ENCODE results near the gene ATG101. TPM values are rescaled to one million over a fixed set of nuclear protein-coding genes. Genes with fewer than 3 reads are reported as not detected.

ATG101 gene
- total RNA-seq, 1 experiment from 2014 or later: 48.6 TPM

DNA sequence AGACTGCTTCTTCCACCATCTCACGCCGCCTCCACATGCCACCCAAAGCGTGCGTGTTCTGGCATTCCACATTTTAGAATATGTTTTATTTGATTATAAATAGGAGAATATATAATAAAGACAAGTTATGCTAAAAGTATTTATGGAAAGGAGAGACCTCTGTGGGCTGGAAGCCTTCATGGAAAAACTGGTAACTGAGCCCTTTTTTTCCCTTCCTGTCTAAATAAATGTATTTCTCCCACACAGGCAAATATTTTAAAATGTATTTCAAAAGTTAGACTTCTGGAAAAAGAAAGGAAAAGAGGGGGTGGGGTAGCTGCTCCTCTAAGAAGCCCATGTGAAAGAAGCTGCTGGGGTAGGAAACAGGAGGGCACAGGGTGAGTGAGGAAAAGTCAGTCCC, 34.6 kb upstream of the ATG101 start:
- DNase-seq: no peak
- Histone ChIP-seq H3K27ac (no peak overlapping the region), H3K4me3 (no peak overlapping the region), H3K4me1 (peaks cover 17% of the 10 kb centered on the region; the same call in 1 of the 2 replicates), H3K36me3 (no peaks in the 10 kb centered on the region), H3K27me3 (no peaks in the 10 kb centered on the region; the same call in none of the 2 replicates), H3K9me3 (replicated peaks) (no peaks in the 10 kb centered on the region)

DNA sequence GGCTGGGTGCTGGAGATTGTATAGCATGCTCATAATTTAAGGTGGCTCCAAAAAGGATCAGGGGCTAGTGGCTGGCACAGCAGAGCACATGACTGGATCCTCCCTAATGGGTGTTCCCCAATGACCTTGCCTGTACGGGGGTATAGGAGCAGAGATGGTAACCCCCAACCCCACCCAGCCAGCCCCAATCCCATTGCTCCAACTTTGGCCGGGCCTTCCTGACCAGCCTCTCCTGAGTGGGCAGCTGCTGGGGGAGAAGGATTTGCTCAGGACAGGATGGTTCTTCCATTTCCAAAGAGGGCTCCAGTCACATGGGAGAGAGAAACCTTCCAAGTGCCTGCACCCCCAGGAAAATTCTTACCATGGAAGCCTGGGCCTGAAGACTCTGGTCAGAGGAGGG, 33.9 kb upstream of the ATG101 start:
- no peak for DNase-seq
- no peak overlapping the region for H3K27ac ChIP-seq
- H3K9me3 ChIP-seq (replicated peaks): no peaks in the 10 kb centered on the region
- H3K27me3 ChIP-seq: no peaks in the 10 kb centered on the region; the same call in 1 of the 2 replicates
- H3K36me3 ChIP-seq: no peaks in the 10 kb centered on the region
- no peak overlapping the region for H3K4me3 ChIP-seq
- peaks cover 20% of the 10 kb centered on the region for H3K4me1 ChIP-seq

DNA sequence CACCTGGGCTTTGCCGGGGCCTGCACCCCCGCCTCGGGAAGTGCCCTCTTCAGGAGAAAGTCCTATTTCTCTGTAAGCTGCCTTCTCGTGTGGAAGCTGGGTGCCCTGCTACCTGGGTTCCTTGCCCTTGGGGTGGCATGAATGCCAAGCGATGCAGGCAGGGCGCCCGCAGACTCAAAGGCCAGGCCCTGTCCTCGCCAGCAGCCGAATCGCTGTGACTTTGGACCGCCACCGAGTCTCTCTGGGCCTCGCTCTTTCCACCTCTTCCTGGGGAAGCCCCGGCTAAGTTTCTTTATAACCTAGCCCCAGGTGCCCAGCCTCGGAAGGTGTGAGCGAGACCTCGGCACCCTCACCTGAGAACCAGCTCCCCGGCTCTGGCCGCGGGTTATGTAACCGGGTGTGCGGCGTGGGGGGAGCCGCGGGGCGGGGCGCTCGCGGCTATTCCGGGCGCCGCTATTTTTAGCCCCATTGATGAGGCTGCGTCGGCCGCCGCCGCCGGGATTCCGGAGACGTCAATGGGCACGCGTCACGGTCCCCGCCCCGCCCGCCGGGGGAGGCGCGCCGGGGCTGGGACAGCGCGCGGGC, 33.1 kb upstream of the ATG101 start:
- peak; percentile 74 to 75 for DNase-seq
- H3K36me3 ChIP-seq: no peaks in the 10 kb centered on the region
- H3K4me1 ChIP-seq: peaks cover 27% of the 10 kb centered on the region
- no peaks in the 10 kb centered on the region; the same call in 1 of the 2 replicates for H3K27me3 ChIP-seq
- H3K27ac ChIP-seq: no peak overlapping the region
- H3K4me3 ChIP-seq: peak overlapping the region; percentile 76
- no peaks in the 10 kb centered on the region for H3K9me3 ChIP-seq (replicated peaks)

GRCh38 chr12:52037248-52037861, 32.4 kb upstream of the ATG101 start:
- no peak overlapping the region; the same call in 1 of the 2 replicates for H3K27ac ChIP-seq
- H3K9me3 ChIP-seq (replicated peaks): no peaks in the 10 kb centered on the region
- peak overlapping the region; percentile 76 for H3K4me3 ChIP-seq
- no peaks in the 10 kb centered on the region for H3K36me3 ChIP-seq
- H3K27me3 ChIP-seq: no peaks in the 10 kb centered on the region
- H3K4me1 ChIP-seq: peaks cover 34% of the 10 kb centered on the region
- peak; percentile 45 to 46 for DNase-seq

- Histone ChIP-seq H3K36me3 (no peaks in the 10 kb centered on the region), H3K4me3 (no peak overlapping the region), H3K27me3 (no peaks in the 10 kb centered on the region), H3K9me3 (replicated peaks) (no peaks in the 10 kb centered on the region), H3K27ac (no peak overlapping the region), H3K4me1 (peaks cover 40% of the 10 kb centered on the region)
- DNase-seq: no peak
These were observed 31.3 kb upstream of the ATG101 start for GRCh38 chr12:52038447-52038846.

- no peaks in the 10 kb centered on the region for H3K27me3 ChIP-seq
- peaks cover 39% of the 10 kb centered on the region for H3K4me1 ChIP-seq
- no peak overlapping the region; the same call in 1 of the 2 replicates for H3K27ac ChIP-seq
- H3K4me3 ChIP-seq: no peak overlapping the region
- DNase-seq: no peak
- no peaks in the 10 kb centered on the region for H3K36me3 ChIP-seq
- no peaks in the 10 kb centered on the region for H3K9me3 ChIP-seq (replicated peaks)
These were observed 28.7 kb upstream of the ATG101 start for GRCh38 chr12:52041035-52041434.

- Histone ChIP-seq H3K9me3 (replicated peaks) (no peaks in the 10 kb centered on the region), H3K27ac (peak overlapping the region; percentile 44; the same call in 1 of the 2 replicates), H3K4me1 (peaks cover 32% of the 10 kb centered on the region), H3K4me3 (no peak overlapping the region), H3K27me3 (no peaks in the 10 kb centered on the region), H3K36me3 (no peaks in the 10 kb centered on the region)
- DNase-seq: peak; percentile 93 to 95
These were observed 28.1 kb upstream of the ATG101 start for GRCh38 chr12:52041695-52042123.

DNA sequence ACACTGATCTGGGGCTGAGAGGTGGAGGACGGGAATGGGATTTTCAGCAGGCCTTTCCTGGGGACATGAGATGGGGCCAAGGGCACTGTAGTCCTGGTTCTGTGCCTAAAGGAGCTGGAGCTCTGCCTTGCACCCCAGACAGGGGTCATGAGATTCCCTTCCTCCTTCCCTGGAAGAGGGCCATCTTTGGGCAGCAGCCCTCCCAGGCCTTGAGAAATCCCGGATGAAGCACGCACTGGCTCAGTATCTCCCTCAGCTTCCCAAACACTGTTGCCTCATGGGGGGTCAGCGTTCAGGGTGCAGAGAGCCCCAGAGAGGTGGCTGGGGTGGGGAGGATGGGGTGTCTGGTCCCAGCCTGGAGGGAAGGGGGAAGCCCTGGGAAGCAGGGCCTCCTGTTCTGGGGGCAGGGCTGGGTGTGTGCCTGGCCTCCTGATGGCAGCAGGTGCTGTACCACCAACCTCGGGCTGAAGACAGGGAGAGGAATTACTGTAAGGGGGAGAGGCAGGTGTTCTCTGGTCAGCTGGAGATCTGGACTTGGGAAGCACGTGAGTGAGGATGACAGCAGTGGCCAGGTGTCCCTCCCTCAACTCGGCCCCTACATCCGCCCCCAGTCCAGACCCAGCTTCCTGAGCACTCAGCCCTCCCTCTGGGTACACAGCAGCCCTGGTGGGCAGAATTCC, 26.9 kb upstream of the ATG101 start:
- Histone ChIP-seq H3K4me3 (no peak overlapping the region), H3K36me3 (no peaks in the 10 kb centered on the region)

DNA sequence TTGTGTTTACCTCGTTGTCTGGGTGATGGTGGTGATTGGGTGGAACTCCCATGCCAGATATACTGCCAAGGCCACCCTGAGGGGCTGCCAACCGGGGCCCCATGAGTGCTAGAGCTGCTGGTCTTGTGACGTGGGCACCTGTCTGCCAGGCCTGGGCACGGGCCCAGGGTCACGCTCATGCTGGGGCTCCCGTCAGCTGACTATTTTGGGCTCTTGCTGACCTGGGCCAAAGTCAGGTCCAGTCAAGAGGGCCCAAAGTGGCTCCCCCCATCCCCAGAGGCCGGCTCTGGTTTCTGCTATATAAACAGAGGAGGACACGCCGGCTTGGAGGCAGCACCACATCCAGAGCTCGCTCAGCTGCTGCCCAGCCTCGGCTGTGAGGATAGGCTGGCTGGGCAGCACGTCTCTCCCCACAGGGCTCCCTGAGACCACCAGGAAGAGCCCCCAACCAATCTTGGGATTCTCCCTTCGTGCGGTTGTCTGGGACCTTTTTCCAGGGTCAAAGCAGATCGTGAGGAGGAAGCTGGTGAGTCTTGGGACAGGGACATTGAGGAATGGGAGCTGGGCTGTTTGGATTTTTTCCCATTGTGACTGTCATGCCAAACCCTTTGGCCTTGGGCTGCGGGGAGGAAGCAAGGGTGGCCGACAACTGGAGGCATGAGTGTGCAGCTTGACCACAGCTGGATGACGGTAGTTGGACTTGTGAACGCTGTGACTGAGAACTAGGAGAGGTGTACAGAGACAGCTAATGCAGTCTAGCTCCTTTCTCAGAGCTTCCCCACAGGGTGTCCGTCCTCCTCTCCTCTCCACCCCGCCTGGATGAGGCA, 26.2 kb upstream of the ATG101 start:
- H3K4me3 ChIP-seq: no peak overlapping the region
- H3K27ac ChIP-seq: no peak overlapping the region
- peaks cover 32% of the 10 kb centered on the region for H3K4me1 ChIP-seq
- no peak for DNase-seq
- H3K27me3 ChIP-seq: no peaks in the 10 kb centered on the region
- H3K9me3 ChIP-seq (replicated peaks): no peaks in the 10 kb centered on the region
- no peaks in the 10 kb centered on the region for H3K36me3 ChIP-seq

More for the DNA sequence above, 26.9 kb upstream of the ATG101 start:
- Histone ChIP-seq H3K4me1 (peaks cover 32% of the 10 kb centered on the region), H3K27me3 (no peaks in the 10 kb centered on the region), H3K27ac (peak overlapping the region; percentile 44; the same call in 1 of the 2 replicates), H3K9me3 (replicated peaks) (no peaks in the 10 kb centered on the region)
- peak; percentile 33 to 58 for DNase-seq

DNA sequence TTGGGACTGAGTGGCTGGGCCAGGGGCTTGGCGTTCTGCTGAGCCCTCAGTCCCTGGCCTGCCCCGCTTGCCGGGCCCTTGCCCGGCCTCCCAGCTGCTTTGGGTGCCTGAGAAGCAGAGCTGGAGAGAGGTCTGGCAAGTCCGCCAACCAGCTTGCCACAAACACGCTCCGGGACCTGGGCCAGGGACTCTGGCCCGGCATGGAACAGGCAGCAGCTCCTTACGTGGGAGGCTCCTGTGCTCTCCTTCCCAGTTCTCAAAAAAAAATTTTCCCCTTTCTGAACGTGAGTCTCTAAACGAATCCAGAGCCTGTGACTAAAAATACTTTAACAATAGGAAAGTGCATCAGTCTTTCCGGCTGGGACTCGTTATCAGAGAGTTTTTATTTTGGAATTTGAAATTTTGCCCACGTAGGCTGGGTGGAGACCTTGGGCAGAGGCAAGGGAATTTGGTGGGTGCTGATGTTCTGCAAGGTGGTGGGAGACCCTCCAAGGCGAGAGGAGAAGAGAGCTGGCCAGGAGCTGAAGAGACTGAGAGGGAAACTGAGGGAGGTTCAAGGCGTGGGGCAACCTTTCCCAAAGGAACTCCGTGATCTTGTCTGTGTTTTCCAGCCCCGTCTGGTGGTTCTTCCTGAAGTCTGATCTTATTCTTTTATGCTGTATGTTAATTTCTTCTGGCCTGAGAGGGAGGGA, 25.3 kb upstream of the ATG101 start:
- H3K27ac ChIP-seq: no peak overlapping the region
- peaks cover 32% of the 10 kb centered on the region for H3K4me1 ChIP-seq
- H3K27me3 ChIP-seq: no peaks in the 10 kb centered on the region
- DNase-seq: no peak
- H3K9me3 ChIP-seq (replicated peaks): no peaks in the 10 kb centered on the region
- no peak overlapping the region for H3K4me3 ChIP-seq
- no peaks in the 10 kb centered on the region for H3K36me3 ChIP-seq

DNA sequence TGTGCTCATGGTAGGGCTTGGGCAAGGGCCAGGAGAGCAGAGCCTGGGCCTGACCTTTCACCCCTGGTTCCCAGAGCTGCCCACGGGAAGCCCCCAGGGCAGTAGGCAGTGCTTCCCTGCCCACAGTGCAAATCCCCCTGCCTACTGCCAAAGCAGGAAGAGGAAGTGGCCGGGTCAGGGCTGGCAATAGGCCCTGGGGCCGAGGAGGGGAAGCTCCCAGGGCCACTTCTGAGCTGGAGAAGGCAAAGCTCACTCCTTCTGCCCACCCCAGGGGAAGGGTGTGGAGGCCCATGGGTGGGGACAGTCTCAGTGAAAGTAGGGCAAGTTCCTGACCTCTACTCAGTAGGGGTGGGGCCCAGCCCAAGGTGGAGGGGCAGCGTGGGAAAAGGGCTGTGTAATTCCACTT, 24.0 kb upstream of the ATG101 start:
- Histone ChIP-seq H3K27me3 (no peaks in the 10 kb centered on the region), H3K4me3 (no peak overlapping the region), H3K27ac (no peak overlapping the region), H3K36me3 (no peaks in the 10 kb centered on the region), H3K4me1 (peaks cover 38% of the 10 kb centered on the region), H3K9me3 (replicated peaks) (no peaks in the 10 kb centered on the region)
- DNase-seq: no peak

- DNase-seq: no peak
- no peaks in the 10 kb centered on the region for H3K36me3 ChIP-seq
- no peak overlapping the region for H3K4me3 ChIP-seq
- no peaks in the 10 kb centered on the region for H3K9me3 ChIP-seq (replicated peaks)
- H3K4me1 ChIP-seq: peaks cover 27% of the 10 kb centered on the region
- H3K27me3 ChIP-seq: no peaks in the 10 kb centered on the region
- H3K27ac ChIP-seq: no peak overlapping the region
These were observed 22.9 kb upstream of the ATG101 start for GRCh38 chr12:52046859-52047258.

GRCh38 chr12:52049286-52049685, 20.5 kb upstream of the ATG101 start:
- Histone ChIP-seq H3K27ac (no peak overlapping the region), H3K4me3 (no peak overlapping the region), H3K9me3 (replicated peaks) (no peaks in the 10 kb centered on the region), H3K4me1 (peaks cover 7% of the 10 kb centered on the region), H3K27me3 (no peaks in the 10 kb centered on the region), H3K36me3 (no peaks in the 10 kb centered on the region)
- DNase-seq: no peak

GRCh38 chr12:52049688-52050087, 20.1 kb upstream of the ATG101 start:
- H3K27ac ChIP-seq: no peak overlapping the region
- no peaks in the 10 kb centered on the region for H3K27me3 ChIP-seq
- no peaks in the 10 kb centered on the region for H3K36me3 ChIP-seq
- peaks cover 7% of the 10 kb centered on the region for H3K4me1 ChIP-seq
- no peak overlapping the region for H3K4me3 ChIP-seq
- no peaks in the 10 kb centered on the region for H3K9me3 ChIP-seq (replicated peaks)
- no peak for DNase-seq

All from SJCRH30 (cell line).